ENCODE data around the gene ADCY10. TPM values are rescaled to one million over a fixed set of nuclear protein-coding genes. Genes with fewer than 3 reads are reported as not detected.

Gene ADCY10
- total and polyA plus RNA-seq, 9 of the 15 experiments (the other 6 are each of a cell fraction or from before 2014, with no cell fraction given) = 0.08 to 0.86 (median 0.22) TPM

DNA sequence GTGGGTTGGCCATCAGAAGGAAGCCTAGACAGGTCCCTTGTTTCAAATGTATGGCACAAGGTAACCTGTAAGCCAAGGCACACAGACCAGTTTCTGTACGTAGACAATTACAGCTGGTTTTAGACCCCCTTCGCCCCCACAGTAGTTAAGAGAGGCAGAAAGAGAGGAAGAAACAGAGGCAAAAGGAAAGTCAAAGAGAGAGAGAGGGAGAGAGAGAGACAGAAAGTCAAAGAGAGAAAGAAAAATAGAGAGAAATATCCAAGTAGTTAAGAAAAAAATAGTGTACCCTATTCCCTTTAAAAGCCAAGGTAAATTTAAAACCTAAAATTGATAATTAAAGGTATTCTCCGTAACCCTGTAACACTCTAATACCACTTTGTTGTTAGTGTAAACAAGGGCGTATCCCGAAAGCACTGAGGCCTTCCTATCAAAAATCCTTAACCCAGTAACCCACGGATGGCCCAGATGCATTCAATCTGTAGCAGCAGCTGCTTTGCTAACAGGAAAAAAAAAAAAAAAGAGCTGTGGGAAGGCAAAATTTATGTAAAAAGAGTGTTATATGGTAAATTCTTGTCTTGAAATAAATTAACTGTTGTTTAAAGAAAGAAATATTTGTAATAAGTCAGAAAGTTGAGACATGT, 49.4 kb downstream of the ADCY10 start (continued):
- TF ChIP-seq FOXP1 (CRISPR knock-in tag; IDR thresholded peaks at IDR 0.05) = 0 out of 2 replicates have a peak, but pooled peaks have one; percentile 42
- TF ChIP-seq ZNF232 (CRISPR knock-in tag; IDR thresholded peaks at IDR 0.05) = no peak
- TF ChIP-seq KDM5B (IDR thresholded peaks at IDR 0.05; ENCODE audit: insufficient replicate concordance, low read depth, low read length) = peak; percentile 45
- TF ChIP-seq NFYB (IDR thresholded peaks at IDR 0.05; ENCODE audit: extremely low read depth, insufficient read length) = no peak
- no peak for TF ChIP-seq CHD4 (IDR thresholded peaks at IDR 0.05; ENCODE audit: insufficient read depth, insufficient replicate concordance, low read depth, low read length, poor library complexity, severe bottlenecking)
- peak; percentile 38; the same call in 1 of the 2 replicates for TF ChIP-seq DPF2 (IDR thresholded peaks at IDR 0.05)
- TF ChIP-seq CBX3 (IDR thresholded peaks at IDR 0.05; ENCODE audit: borderline replicate concordance in 1 of 2, low read length in 2 of 2) = no peak
- TF ChIP-seq HBP1 (CRISPR knock-in tag; IDR thresholded peaks at IDR 0.05) = 0 out of 2 replicates have a peak, but pooled peaks have one; percentile 72
- TF ChIP-seq ZBTB26 (CRISPR knock-in tag; IDR thresholded peaks at IDR 0.05) = peak; percentile 73; the same call in 1 of the 2 replicates
- 0 out of 2 replicates have a peak, but pooled peaks have one; percentile 19 for TF ChIP-seq NFRKB (IDR thresholded peaks at IDR 0.05; ENCODE audit: low read depth)
- no peak for TF ChIP-seq HNRNPLL (IDR thresholded peaks at IDR 0.05; ENCODE audit: low read depth, low read length, poor library complexity, severe bottlenecking)
- TF ChIP-seq L3MBTL2 (IDR thresholded peaks at IDR 0.05) = no peak
- no peak for TF ChIP-seq RFX5 (IDR thresholded peaks at IDR 0.05; ENCODE audit: low read depth, low read length)
- TF ChIP-seq GATAD2B (IDR thresholded peaks at IDR 0.05; ENCODE audit: borderline replicate concordance) = no peak
- TF ChIP-seq, protein P1, sequence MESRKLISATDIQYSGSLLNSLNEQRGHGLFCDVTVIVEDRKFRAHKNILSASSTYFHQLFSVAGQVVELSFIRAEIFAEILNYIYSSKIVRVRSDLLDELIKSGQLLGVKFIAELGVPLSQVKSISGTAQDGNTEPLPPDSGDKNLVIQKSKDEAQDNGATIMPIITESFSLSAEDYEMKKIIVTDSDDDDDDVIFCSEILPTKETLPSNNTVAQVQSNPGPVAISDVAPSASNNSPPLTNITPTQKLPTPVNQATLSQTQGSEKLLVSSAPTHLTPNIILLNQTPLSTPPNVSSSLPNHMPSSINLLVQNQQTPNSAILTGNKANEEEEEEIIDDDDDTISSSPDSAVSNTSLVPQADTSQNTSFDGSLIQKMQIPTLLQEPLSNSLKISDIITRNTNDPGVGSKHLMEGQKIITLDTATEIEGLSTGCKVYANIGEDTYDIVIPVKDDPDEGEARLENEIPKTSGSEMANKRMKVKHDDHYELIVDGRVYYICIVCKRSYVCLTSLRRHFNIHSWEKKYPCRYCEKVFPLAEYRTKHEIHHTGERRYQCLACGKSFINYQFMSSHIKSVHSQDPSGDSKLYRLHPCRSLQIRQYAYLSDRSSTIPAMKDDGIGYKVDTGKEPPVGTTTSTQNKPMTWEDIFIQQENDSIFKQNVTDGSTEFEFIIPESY (CRISPR knock-in tag; IDR thresholded peaks at IDR 0.05) = no peak
- no peak for TF ChIP-seq ZNF785 (CRISPR knock-in tag; IDR thresholded peaks at IDR 0.05)
- TF ChIP-seq HDGF (IDR thresholded peaks at IDR 0.05) = peak; percentile 19; the same call in 1 of the 2 replicates
- no peak for TF ChIP-seq SMARCC2 (IDR thresholded peaks at IDR 0.05; ENCODE audit: low read depth)
- TF ChIP-seq TEAD4 (IDR thresholded peaks at IDR 0.05; ENCODE audit: low read length) = 0 out of 2 replicates have a peak, but pooled peaks have one; percentile 7
- no peak for TF ChIP-seq TEAD4 (CRISPR knock-in tag; IDR thresholded peaks at IDR 0.05; ENCODE audit: borderline replicate concordance)
- peak; percentile 37; the same call in 1 of the 2 replicates for TF ChIP-seq TAL1 (IDR thresholded peaks at IDR 0.05)
- TF ChIP-seq UBTF (IDR thresholded peaks at IDR 0.05; ENCODE audit: borderline replicate concordance in 1 of 2, low read depth in 2 of 2, low read length in 2 of 2) = no peak
